GM18951 (cell line): ENCODE data around the gene C1orf52.

ENCODE experiments used
- POLR2A ChIP-seq: IDR thresholded peaks from 4 replicates; pipeline ENCODE4 v1.6.1; 2011; ENCODE audit warnings: mild to moderate bottlenecking; ENCODE audit not compliant: insufficient read length, insufficient read depth; ENCODE audit errors: extremely low read depth
- in situ Hi-C: fragments of 300-500 bp; cut with MboI; formaldehyde crosslinking; loops from one replicate; pipeline ENCODE4 v1.12.0; 2022; ENCODE audit warnings: low sequenced_read_pairs, mixed read lengths, inconsistent platforms; ENCODE audit not compliant: unreplicated experiment

The C1orf52 gene

GRCh38 chr1:85289848-85290335 lies 30.4 kb upstream of the C1orf52 start:
- in situ Hi-C loops: no loop called here
- peak; percentile 24 for TF ChIP-seq POLR2A

- TF ChIP-seq POLR2A: no peak
- in situ Hi-C loops: no loop called here
Observed at GRCh38 chr1:85289207-85289847, 29.9 kb upstream of the C1orf52 start.

GRCh38 chr1:85284202-85284601 lies 24.7 kb upstream of the C1orf52 start:
- in situ Hi-C loops: no loop called here
- no peak for TF ChIP-seq POLR2A

GRCh38 chr1:85283475-85284199 lies 24.2 kb upstream of the C1orf52 start:
- in situ Hi-C loops: no loop called here
- TF ChIP-seq POLR2A: no peak

GRCh38 chr1:85282424-85282823 lies 23.0 kb upstream of the C1orf52 start:
- in situ Hi-C loops: no loop called here
- TF ChIP-seq POLR2A: no peak

GRCh38 chr1:85280636-85281035 lies 21.2 kb upstream of the C1orf52 start:
- in situ Hi-C loops: no loop called here
- TF ChIP-seq POLR2A: no peak

GRCh38 chr1:85279458-85280080 lies 20.1 kb upstream of the C1orf52 start:
- TF ChIP-seq POLR2A: no peak
- in situ Hi-C loops: no loop called here

- no peak for TF ChIP-seq POLR2A
- in situ Hi-C loops: no loop called here
Observed at GRCh38 chr1:85278853-85279314, 19.4 kb upstream of the C1orf52 start.

GRCh38 chr1:85277802-85278201 lies 18.3 kb upstream of the C1orf52 start:
- TF ChIP-seq POLR2A: no peak
- in situ Hi-C loops: no loop called here

GRCh38 chr1:85276978-85277639 lies 17.6 kb upstream of the C1orf52 start:
- in situ Hi-C loops: no loop called here
- no peak for TF ChIP-seq POLR2A

- in situ Hi-C loops: no loop called here
- TF ChIP-seq POLR2A: peak; percentile 67
Observed at GRCh38 chr1:85276215-85276977, 16.9 kb upstream of the C1orf52 start, which contains the start of gene BCL10. Gene BCL10 (minus strand): TSS chr1:85276632. CDS start chr1:85276352, 280 bp downstream.

- in situ Hi-C loops: no loop called here
Observed at GRCh38 chr1:85275701-85276214, 16.3 kb upstream of the C1orf52 start.

More at GRCh38 chr1:85275701-85276214, 16.3 kb upstream of the C1orf52 start:
- peak; percentile 51 for TF ChIP-seq POLR2A
